ENCODE results near the gene KLK4.

The KLK4 gene

GRCh38 chr19:50882188-50882587 is 29.0 kb downstream of the KLK4 start:
- H4K20me1 ChIP-seq (ENCODE audit: insufficient read depth, low read length): no peaks in the 10 kb centered on the region
- no peaks in the 10 kb centered on the region for H3K9me2 ChIP-seq (replicated peaks; ENCODE audit: insufficient read depth, low read length)

GRCh38 chr19:50880241-50880640 is 31.0 kb downstream of the KLK4 start:
- H3K9me3 ChIP-seq (replicated peaks; ENCODE audit: insufficient read depth, low read length): no peaks in the 10 kb centered on the region
- H3K27me3 ChIP-seq (replicated peaks; ENCODE audit: insufficient read depth, low read length): peaks cover 50% of the 10 kb centered on the region
- H3K9me2 ChIP-seq (replicated peaks; ENCODE audit: insufficient read depth, low read length): no peaks in the 10 kb centered on the region
- H3K36me3 ChIP-seq (replicated peaks; ENCODE audit: insufficient read depth, low read length): no peaks in the 10 kb centered on the region
- H3K9ac ChIP-seq (ENCODE audit: low read length): no peak overlapping the region
- no peaks in the 10 kb centered on the region for H3F3A ChIP-seq (ENCODE audit: insufficient read depth, low read length)
- H3K4me1 ChIP-seq (ENCODE audit: low read length): peaks cover 6% of the 10 kb centered on the region; the same call in 1 of the 2 replicates
- H3K4me2 ChIP-seq (ENCODE audit: low read depth, low read length): no peak overlapping the region
- no peaks in the 10 kb centered on the region for H4K20me1 ChIP-seq (ENCODE audit: insufficient read depth, low read length)
- no peak for DNase-seq
- no peaks in the 10 kb centered on the region for H3K79me2 ChIP-seq (ENCODE audit: low read length)
- H2AFZ ChIP-seq (ENCODE audit: low read length): no peak overlapping the region
- no peak overlapping the region for H3K27ac ChIP-seq (ENCODE audit: low read length)
- TF ChIP-seq CTCF (IDR thresholded peaks at IDR 0.05; ENCODE audit: low read length): no peak
- no peak for TF ChIP-seq EZH2 (optimal IDR thresholded peaks at IDR 0.05; ENCODE audit: low read depth, low read length)
- no peak for TF ChIP-seq EZH2phosphoT487 (IDR thresholded peaks at IDR 0.05; ENCODE audit: low read length)
- H3K4me3 ChIP-seq (ENCODE audit: low read length): no peak overlapping the region

More at GRCh38 chr19:50882188-50882587, 29.0 kb downstream of the KLK4 start:
- H3K9me3 ChIP-seq (replicated peaks; ENCODE audit: insufficient read depth, low read length): no peaks in the 10 kb centered on the region
- no peak overlapping the region for H2AFZ ChIP-seq (ENCODE audit: low read length)
- H3K9ac ChIP-seq (ENCODE audit: low read length): no peak overlapping the region
- no peak overlapping the region for H3K4me2 ChIP-seq (ENCODE audit: low read depth, low read length)
- H3F3A ChIP-seq (ENCODE audit: insufficient read depth, low read length): no peaks in the 10 kb centered on the region
- H3K27me3 ChIP-seq (replicated peaks; ENCODE audit: insufficient read depth, low read length): peaks cover 61% of the 10 kb centered on the region
- no peak overlapping the region for H3K27ac ChIP-seq (ENCODE audit: low read length)
- H3K79me2 ChIP-seq (ENCODE audit: low read length): no peaks in the 10 kb centered on the region
- no peak overlapping the region for H3K4me3 ChIP-seq (ENCODE audit: low read length)
- TF ChIP-seq EZH2phosphoT487 (IDR thresholded peaks at IDR 0.05; ENCODE audit: low read length): no peak
- TF ChIP-seq CTCF (IDR thresholded peaks at IDR 0.05; ENCODE audit: low read length): no peak
- TF ChIP-seq EZH2 (optimal IDR thresholded peaks at IDR 0.05; ENCODE audit: low read depth, low read length): no peak
- no peaks in the 10 kb centered on the region for H3K4me1 ChIP-seq (ENCODE audit: low read length)
- DNase-seq: no peak
- no peaks in the 10 kb centered on the region for H3K36me3 ChIP-seq (replicated peaks; ENCODE audit: insufficient read depth, low read length)

- Histone ChIP-seq H3K27ac (ENCODE audit: low read length) (no peak overlapping the region), H3K9me2 (replicated peaks; ENCODE audit: insufficient read depth, low read length) (no peaks in the 10 kb centered on the region), H3K36me3 (replicated peaks; ENCODE audit: insufficient read depth, low read length) (no peaks in the 10 kb centered on the region), H3F3A (ENCODE audit: insufficient read depth, low read length) (no peaks in the 10 kb centered on the region), H3K4me1 (ENCODE audit: low read length) (peaks cover 6% of the 10 kb centered on the region; the same call in 1 of the 2 replicates), H3K9me3 (replicated peaks; ENCODE audit: insufficient read depth, low read length) (no peaks in the 10 kb centered on the region), H3K79me2 (ENCODE audit: low read length) (no peaks in the 10 kb centered on the region), H3K27me3 (replicated peaks; ENCODE audit: insufficient read depth, low read length) (peaks cover 50% of the 10 kb centered on the region), H3K4me3 (ENCODE audit: low read length) (no peak overlapping the region), H3K4me2 (ENCODE audit: low read depth, low read length) (no peak overlapping the region), H4K20me1 (ENCODE audit: insufficient read depth, low read length) (no peaks in the 10 kb centered on the region), H3K9ac (ENCODE audit: low read length) (no peak overlapping the region), H2AFZ (ENCODE audit: low read length) (no peak overlapping the region)
- TF ChIP-seq EZH2phosphoT487 (IDR thresholded peaks at IDR 0.05; ENCODE audit: low read length): no peak
- DNase-seq: no peak
Observed at GRCh38 chr19:50878851-50879250, 32.3 kb downstream of the KLK4 start.

- Histone ChIP-seq H4K20me1 (ENCODE audit: insufficient read depth, low read length) (no peaks in the 10 kb centered on the region), H3K27ac (ENCODE audit: low read length) (no peak overlapping the region), H3K9me3 (replicated peaks; ENCODE audit: insufficient read depth, low read length) (no peaks in the 10 kb centered on the region), H3K79me2 (ENCODE audit: low read length) (no peaks in the 10 kb centered on the region), H3K4me3 (ENCODE audit: low read length) (no peak overlapping the region), H3F3A (ENCODE audit: insufficient read depth, low read length) (no peaks in the 10 kb centered on the region), H3K9me2 (replicated peaks; ENCODE audit: insufficient read depth, low read length) (no peaks in the 10 kb centered on the region), H3K27me3 (replicated peaks; ENCODE audit: insufficient read depth, low read length) (peaks cover 50% of the 10 kb centered on the region), H3K36me3 (replicated peaks; ENCODE audit: insufficient read depth, low read length) (no peaks in the 10 kb centered on the region), H3K4me2 (ENCODE audit: low read depth, low read length) (no peak overlapping the region), H2AFZ (ENCODE audit: low read length) (no peak overlapping the region), H3K4me1 (ENCODE audit: low read length) (peaks cover 6% of the 10 kb centered on the region; the same call in 1 of the 2 replicates), H3K9ac (ENCODE audit: low read length) (no peak overlapping the region)
- no peak for DNase-seq
- TF ChIP-seq EZH2 (optimal IDR thresholded peaks at IDR 0.05; ENCODE audit: low read depth, low read length) (no peak), CTCF (IDR thresholded peaks at IDR 0.05; ENCODE audit: low read length) (no peak), EZH2phosphoT487 (IDR thresholded peaks at IDR 0.05; ENCODE audit: low read length) (no peak)
Observed at GRCh38 chr19:50877338-50877737, 33.9 kb downstream of the KLK4 start.

Measured in MM.1S (cell line).